GM12878 (cell line): Measurements from ENCODE around the gene PCDHGB1. TPM values are rescaled to one million over a fixed set of nuclear protein-coding genes. Genes with fewer than 3 reads are reported as not detected.

Experiments
- ATAC-seq: fragments of 200-7000 bp; cut with Tn5 transposase; 3 replicates; pipeline ENCODE4 v1.9.1; 2020; ENCODE audit warnings: mild to moderate bottlenecking, moderate library complexity
- BruUV-seq: library from RNA; stranded (reverse); fragments of 400-500 nt; replicated peaks from 2 replicates; lab custom pipeline; 2021; lab: Mats Ljungman, UMichigan
- CTCF ChIA-PET: fragments of 300-600 bp; sonication (Branson Sonifier 250); formaldehyde crosslinking; extraction: SDS; loops from one replicate; lab custom pipeline; 2021; ENCODE audit warnings: inconsistent platforms; lab: Yijun Ruan, JAX
- POLR2A ChIA-PET: fragments of 350-600 bp; formaldehyde crosslinking; extraction: SDS; loops from one replicate; lab custom pipeline; 2021; ENCODE audit warnings: inconsistent platforms; lab: Charles Lee
- RAD21 ChIA-PET: fragments of 300-600 bp; sonication (Branson Sonifier 250); formaldehyde crosslinking; loops from one replicate; lab custom pipeline; 2023; ENCODE audit warnings: antibody characterized with exemption; ENCODE audit not compliant: unreplicated experiment; lab: Charles Lee
- SMC1A ChIA-PET: fragments of 300-600 bp; sonication (Branson Sonifier 250); formaldehyde crosslinking; loops from one replicate; lab custom pipeline; 2023; ENCODE audit not compliant: unreplicated experiment, uncharacterized antibody; lab: Charles Lee
- DNase-seq: peaks from one replicate; pipeline ENCODE4 v3.0.0-alpha.2; 2011; ENCODE audit warnings: low read depth, low spot score
- FAIRE-seq: peaks from 3 replicates; lab custom pipeline; 2011; peaks lifted over from hg19 to GRCh38; lab: Jason Lieb, UNC
- H2AFZ ChIP-seq: 2 replicates; pipeline ENCODE4 v1.6.0; 2011; ENCODE audit warnings: low read depth, low read length, control low read depth; ENCODE audit not compliant: control insufficient read depth
- H3K27ac ChIP-seq: 2 replicates; pipeline ENCODE4 v1.5.1; 2011; ENCODE audit warnings: control low read depth; ENCODE audit not compliant: control insufficient read depth, insufficient read depth
- H3K27me3 ChIP-seq, 2 experiments: replicated peaks in 1 of 2; 2 replicates each; pipeline versions ENCODE4 v1.6.0 to v1.6.1; 2011; ENCODE audit warnings: low read length in 1 of 2; ENCODE audit not compliant: control insufficient read depth in 2 of 2, insufficient read depth in 2 of 2
- H3K36me3 ChIP-seq, 2 experiments: 2 replicates each; pipeline ENCODE4 v1.5.1; 2011; ENCODE audit warnings: low read length in 1 of 2; ENCODE audit not compliant: control insufficient read depth in 2 of 2, insufficient read depth in 2 of 2
- H3K4me1 ChIP-seq: 2 replicates; pipeline ENCODE4 v1.6.1; 2011; ENCODE audit warnings: mild to moderate bottlenecking, low read length, moderate library complexity, mixed read lengths; ENCODE audit not compliant: control insufficient read depth, insufficient read depth
- H3K4me2 ChIP-seq: 2 replicates; pipeline ENCODE4 v1.6.0; 2011; ENCODE audit warnings: control low read depth; ENCODE audit not compliant: control insufficient read depth, insufficient read depth
- H3K4me3 ChIP-seq: fragments of 200-600 bp; sonication (generic); 2 replicates; pipeline ENCODE4 v1.5.1; 2016
- H3K79me2 ChIP-seq: 2 replicates; pipeline ENCODE4 v1.6.0; 2011; ENCODE audit warnings: low read length; ENCODE audit not compliant: control insufficient read depth, insufficient read depth
- H3K9ac ChIP-seq: 2 replicates; pipeline ENCODE4 v1.8.0; 2011; ENCODE audit warnings: low read length, control low read depth, mixed read lengths; ENCODE audit not compliant: control insufficient read depth, insufficient read depth
- H3K9me3 ChIP-seq: replicated peaks from 3 replicates; pipeline ENCODE4 v1.5.1; 2011; ENCODE audit warnings: mild to moderate bottlenecking, low read length; ENCODE audit not compliant: control insufficient read depth, insufficient read depth
- H4K20me1 ChIP-seq: 2 replicates; pipeline ENCODE4 v1.6.0; 2011; ENCODE audit not compliant: control insufficient read depth, insufficient read depth
- HDAC2 ChIP-seq: fragments of 200-600 bp; sonication (generic); IDR thresholded peaks from 2 replicates; pipeline ENCODE4 v1.6.1; 2017
- LARP7 ChIP-seq: fragments of 450-650 bp; IDR thresholded peaks from 2 replicates; pipeline ENCODE4 v1.6.1; 2017; ENCODE audit warnings: mild to moderate bottlenecking
- MEF2B ChIP-seq: fragments of 450-650 bp; IDR thresholded peaks from 2 replicates; pipeline ENCODE4 v1.6.1; 2018; ENCODE audit warnings: mild to moderate bottlenecking, moderate library complexity; ENCODE audit not compliant: partially characterized antibody, poor library complexity, severe bottlenecking
- REST ChIP-seq: IDR thresholded peaks from 2 replicates; pipeline ENCODE4 v1.6.1; 2012; ENCODE audit warnings: mild to moderate bottlenecking, low read depth, low read length
- SMC3 ChIP-seq: IDR thresholded peaks from 2 replicates; pipeline ENCODE4 v1.6.1; 2011; ENCODE audit warnings: low read length, improper control_type of control experiment, borderline replicate concordance
- TBL1XR1 ChIP-seq: IDR thresholded peaks from 2 replicates; pipeline ENCODE4 v1.6.1; 2012; ENCODE audit warnings: low read depth, low read length, improper control_type of control experiment
- WGBS: methylation state at CpG from one replicate; pipeline ENCODE4 v1.1.6; 2016; ENCODE audit warnings: low lambda C conversion rate; ENCODE audit not compliant: insufficient replicate concordance, insufficient coverage; ENCODE audit errors: missing lambda C conversion rate; 5-methylcytosine and 5-hydroxymethylcytosine counted together
- in situ Hi-C: fragments of 300-500 bp; cut with MboI; formaldehyde crosslinking; loops from 9 replicates; pipeline ENCODE4 v1.14.3; 2018; ENCODE audit warnings: mixed read lengths
- intact Hi-C: fragments of 100-400 bp; cut with micrococcal nuclease; formaldehyde crosslinking; loops from one replicate; pipeline ENCODE4 v1.14.2; 2022; ENCODE audit not compliant: unreplicated experiment
- polyA plus RNA-seq, 11 experiments: library from polyadenylated mRNA; depleted of rRNA in 4 of 11; unstranded in 6 of 11; stranded (reverse) in 5 of 11; fragments of >200 nt; fragmentation: Nextera tagmentation in 4 of 11; fragmentation: Illumina TruSeq in 1 of 11; extraction: Ambion mirVana in 4 of 11; extraction: Trizol in 1 of 11; gene quantifications; 1 replicate in 1 of 11; 2 replicates in 10 of 11; pipeline versions ENCODE4 v1.2.1 to v1.2.3, GENCODE V29; 2011 to 2016; ENCODE audit warnings: inconsistent platforms in 2 of 11, missing spikeins in 2 of 11, low read depth in 1 of 11
- total RNA-seq, 4 experiments: library from RNA; depleted of rRNA in 3 of 4; stranded (reverse); fragments of >200 nt in 3 of 4; fragmentation: Illumina TruSeq in 1 of 4; extraction: Trizol in 1 of 4; gene quantifications; 2 replicates each; pipeline versions ENCODE4 v1.2.1 to v1.2.3, GENCODE V29; 2013 to 2021
- TF ChIP-seq, protein P1 (sequence below): IDR thresholded peaks from 2 replicates; pipeline ENCODE4 v1.6.1; 2012; ENCODE audit warnings: low read depth, low read length, improper control_type of control experiment

PCDHGB1 gene
- total and polyA plus RNA-seq, 10 of the 15 experiments (the other 5 are each of a cell fraction or from before 2014, with no cell fraction given): 0.04 to 0.40 (median 0.08) TPM; not detected in 2

GRCh38 chr5:141383345-141383744 is 33.4 kb downstream of the PCDHGB1 start (continued):
- TF ChIP-seq REST (no peak), TBL1XR1 (no peak), MEF2B (no peak)
- TF ChIP-seq, protein P1, sequence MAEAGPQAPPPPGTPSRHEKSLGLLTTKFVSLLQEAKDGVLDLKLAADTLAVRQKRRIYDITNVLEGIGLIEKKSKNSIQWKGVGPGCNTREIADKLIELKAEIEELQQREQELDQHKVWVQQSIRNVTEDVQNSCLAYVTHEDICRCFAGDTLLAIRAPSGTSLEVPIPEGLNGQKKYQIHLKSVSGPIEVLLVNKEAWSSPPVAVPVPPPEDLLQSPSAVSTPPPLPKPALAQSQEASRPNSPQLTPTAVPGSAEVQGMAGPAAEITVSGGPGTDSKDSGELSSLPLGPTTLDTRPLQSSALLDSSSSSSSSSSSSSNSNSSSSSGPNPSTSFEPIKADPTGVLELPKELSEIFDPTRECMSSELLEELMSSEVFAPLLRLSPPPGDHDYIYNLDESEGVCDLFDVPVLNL: no peak

- FAIRE-seq (no peak), ATAC-seq (no peak), DNase-seq (no peak)
- SMC1A ChIA-PET: no interaction called here
- POLR2A ChIA-PET: no interaction called here
- Histone ChIP-seq H3K27ac (no peak overlapping the region), H3K9me3 (peaks cover 5% of the 10 kb centered on the region; the same call in 2 of the 3 replicates), H2AFZ (no peak overlapping the region), H3K79me2 (no peaks in the 10 kb centered on the region), H3K36me3 (no peaks in the 10 kb centered on the region), H3K4me2 (no peak overlapping the region), H3K9ac (no peak overlapping the region), H3K4me1 (no peaks in the 10 kb centered on the region), H4K20me1 (no peaks in the 10 kb centered on the region), H3K4me3 (no peak overlapping the region), H3K27me3 (no peaks in the 10 kb centered on the region)
- intact Hi-C loops (no loop called here), in situ Hi-C loops (no loop called here)
- RAD21 ChIA-PET: no interaction called here
- CTCF ChIA-PET: no interaction called here
- 95% methylated on average over 43 of the region's 43 CpGs for WGBS
- BruUV-seq: no TSS peak
- TF ChIP-seq LARP7 (no peak), SMC3 (no peak), HDAC2 (no peak)
Measured at GRCh38 chr5:141384471-141385267, 34.8 kb downstream of the PCDHGB1 start.
